ENCODE data around the gene LBX1. TPM values are rescaled to one million over a fixed set of nuclear protein-coding genes. Genes with fewer than 3 reads are reported as not detected.
"Not testable (repeated sequence)": the region's sequence is repeated elsewhere in the genome, so short reads cannot be mapped to it uniquely, and the experiment has no call there.

LBX1 gene
- total RNA-seq, 1 donor from 2014 or later = not detected

- H3K36me3 Mint-ChIP-seq (ENCODE audit: low read depth); H3K9me3 Mint-ChIP-seq; intact Hi-C loops (cut with micrococcal nuclease); H3K4me3 Mint-ChIP-seq; H3K27ac Mint-ChIP-seq; DNase-seq (ENCODE audit: low spot score); H3K4me1 Mint-ChIP-seq (ENCODE audit: low read depth): not testable (repeated sequence)
- peaks cover 15% of the 10 kb centered on the region for H3K27me3 Mint-ChIP-seq (ENCODE audit: insufficient read depth)
Observed at GRCh38 chr10:101198326-101198977, 30.8 kb downstream of the LBX1 start.

GRCh38 chr10:101195921-101196320 is 33.3 kb downstream of the LBX1 start:
- intact Hi-C loops (cut with micrococcal nuclease) = no loop called here
- Mint-ChIP-seq H3K36me3 (ENCODE audit: low read depth) (no peaks in the 10 kb centered on the region), H3K9me3 (no peaks in the 10 kb centered on the region), H3K4me1 (ENCODE audit: low read depth) (no peaks in the 10 kb centered on the region), H3K27me3 (ENCODE audit: insufficient read depth) (peaks cover 15% of the 10 kb centered on the region), H3K27ac (no peak overlapping the region), H3K4me3 (no peak overlapping the region)
- no peak for DNase-seq (ENCODE audit: low spot score)

- no peaks in the 10 kb centered on the region for H3K9me3 Mint-ChIP-seq
- H3K4me3 Mint-ChIP-seq = no peak overlapping the region
- intact Hi-C loops (cut with micrococcal nuclease) = no loop called here
- H3K27me3 Mint-ChIP-seq (ENCODE audit: insufficient read depth) = no peaks in the 10 kb centered on the region
- no peaks in the 10 kb centered on the region for H3K36me3 Mint-ChIP-seq (ENCODE audit: low read depth)
- H3K4me1 Mint-ChIP-seq (ENCODE audit: low read depth) = no peaks in the 10 kb centered on the region
- no peak overlapping the region for H3K27ac Mint-ChIP-seq
- no peak for DNase-seq (ENCODE audit: low spot score)
Observed at GRCh38 chr10:101189461-101190401, 39.5 kb downstream of the LBX1 start.

- Mint-ChIP-seq H3K9me3 (no peaks in the 10 kb centered on the region), H3K4me3 (no peak overlapping the region), H3K4me1 (ENCODE audit: low read depth) (no peaks in the 10 kb centered on the region), H3K36me3 (ENCODE audit: low read depth) (no peaks in the 10 kb centered on the region), H3K27me3 (ENCODE audit: insufficient read depth) (no peaks in the 10 kb centered on the region), H3K27ac (no peak overlapping the region)
- DNase-seq (ENCODE audit: low spot score) = no peak
- intact Hi-C loops (cut with micrococcal nuclease) = no loop called here
Observed at GRCh38 chr10:101188942-101189341, 40.3 kb downstream of the LBX1 start.

GRCh38 chr10:101183458-101184183 is 45.6 kb downstream of the LBX1 start:
- Mint-ChIP-seq H3K27me3 (ENCODE audit: insufficient read depth) (peaks cover 9% of the 10 kb centered on the region), H3K9me3 (no peaks in the 10 kb centered on the region), H3K4me1 (ENCODE audit: low read depth) (no peaks in the 10 kb centered on the region), H3K4me3 (no peak overlapping the region), H3K36me3 (ENCODE audit: low read depth) (no peaks in the 10 kb centered on the region), H3K27ac (no peak overlapping the region)
- intact Hi-C loops (cut with micrococcal nuclease) = no loop called here
- no peak for DNase-seq (ENCODE audit: low spot score)

GRCh38 chr10:101182936-101183335 is 46.3 kb downstream of the LBX1 start:
- no peak for DNase-seq (ENCODE audit: low spot score)
- Mint-ChIP-seq H3K9me3 (no peaks in the 10 kb centered on the region), H3K4me3 (no peak overlapping the region), H3K4me1 (ENCODE audit: low read depth) (no peaks in the 10 kb centered on the region), H3K27me3 (ENCODE audit: insufficient read depth) (peaks cover 14% of the 10 kb centered on the region), H3K36me3 (ENCODE audit: low read depth) (no peaks in the 10 kb centered on the region), H3K27ac (no peak overlapping the region)
- intact Hi-C loops (cut with micrococcal nuclease) = no loop called here

Other genes with a start within 250 kb of the LBX1 start
- 61.5 and 63.2 TPM in 2 replicates for gene MRPL43, start 242.0 kb downstream of the LBX1 start, total RNA-seq
- 41.1 and 42.3 TPM in 2 replicates for gene TWNK, start 241.9 kb downstream of the LBX1 start, total RNA-seq
- 22.3 TPM in 2 replicates for gene LZTS2, start 229.7 kb downstream of the LBX1 start, total RNA-seq
- gene PDZD7, start 198.3 kb downstream of the LBX1 start, total RNA-seq = 0.47 and 0.54 TPM in 2 replicates
- 34.8 and 39.0 TPM in 2 replicates for gene SFXN3, start 198.2 kb downstream of the LBX1 start, total RNA-seq
- 0.57 and 0.73 TPM in 2 replicates for gene KAZALD1, start 167.5 kb downstream of the LBX1 start, total RNA-seq
- gene TLX1, start 98.2 kb downstream of the LBX1 start, total RNA-seq = not detected in 2 replicates
- 19.7 and 22.2 TPM in 2 replicates for gene BTRC, start 124.7 kb upstream of the LBX1 start, total RNA-seq

Measured in activated T-helper 1 cell treated with anti-CD3 and anti-CD28 coated beads, Interleukin-12 subunit alpha, Interleukin-12 subunit beta, Interleukin-2, Interleukin-4 antibody, amounts not matched to agents 30 ng/mL and 10 ng/mL and 1 ng/mL, durations not matched to agents 14 hours and 24 hours and 36 hours (primary cell).